Gastrocnemius medialis (tissue), 4 donors: ENCODE results near the gene EFCAB5.

Experiments used
- CTCF ChIP-seq, 5 experiments: fragments of 450-650 bp in 3 of 5; fragments of 200-600 bp in 2 of 5; sonication (generic) in 2 of 5; IDR thresholded peaks in 4 of 5; conservative IDR thresholded peaks in 1 of 5; 1 replicate in 4 of 5; 2 replicates in 1 of 5; pipeline ENCODE4 v1.5.1; 2016 to 2019; ENCODE audit warnings: antibody characterized with exemption in 5 of 5, mild to moderate bottlenecking in 3 of 5, moderate library complexity in 3 of 5
- POLR2A ChIP-seq, 2 donors: fragments of 450-650 bp; IDR thresholded peaks; one replicate each; pipeline ENCODE4 v1.6.1; 2017; ENCODE audit warnings: antibody characterized with exemption in 2 of 2, mild to moderate bottlenecking in 2 of 2, moderate library complexity in 2 of 2

GRCh38 chr17:29930409-29931010 lies 10.9 kb upstream of the EFCAB5 start:
- TF ChIP-seq POLR2A (IDR thresholded peaks at IDR 0.05) (no peak), CTCF (IDR thresholded peaks at IDR 0.05 in 4 of 5, conservative IDR thresholded peaks at IDR 0.05 in 1 of 5) (no peak)
